SU-DHL-6 (cell line): ENCODE results near the gene NEUROD2.

Experiments
- CTCF ChIP-seq: fragments of 200-600 bp; sonication (generic); IDR thresholded peaks from one replicate; pipeline ENCODE4 v1.5.1; 2017; ENCODE audit warnings: antibody characterized with exemption, mild to moderate bottlenecking, low read length, moderate library complexity; ENCODE audit not compliant: insufficient read depth, poor library complexity, severe bottlenecking
- EZH2phosphoT487 ChIP-seq: fragments of 200-600 bp; sonication (generic), shearing (Covaris generic); conservative IDR thresholded peaks from 2 replicates; pipeline ENCODE4 v1.6.1; 2018; ENCODE audit warnings: mild to moderate bottlenecking, antibody characterized with exemption, low read length, moderate library complexity, mixed read lengths

- TF ChIP-seq CTCF (no peak), EZH2phosphoT487 (no peak)
These were observed 9.4 kb upstream of the NEUROD2 start for GRCh38 chr17:39617100-39617445.
